ENCODE data around the gene MFRP. TPM values are rescaled to one million over a fixed set of nuclear protein-coding genes. Genes with fewer than 3 reads are reported as not detected.
A peak's percentile ranks its signal among the peaks of the same experiment; 100 is the strongest.
"Not testable (repeated sequence)": the region's sequence is repeated elsewhere in the genome, so short reads cannot be mapped to it uniquely, and the experiment has no call there.

MFRP gene
- not detected in 2 replicates for polyA plus RNA-seq (2011; rRNA removed)
- not detected in 2 replicates for polyA minus RNA-seq (2011; rRNA and poly(A)+ RNA removed)

GRCh38 chr11:119346605-119347004 is at the start of gene MFRP:
Gene MFRP, minus strand, starts transcription at chr11:119346705. Its CDS starts 192 bp downstream, at chr11:119346513.
- H3K9me3 ChIP-seq (ENCODE audit: control insufficient read depth, insufficient read depth, low read length): no peaks in the 10 kb centered on the region
- CTCF ChIA-PET: no interaction called here
- TF ChIP-seq CTCF (IDR thresholded peaks at IDR 0.05; ENCODE audit: low read depth, low read length): no peak
- H3K4me3 ChIP-seq (ENCODE audit: low read depth, low read length): no peak within 1 kb of the TSS
- POLR2A ChIA-PET: no interaction called here
- H3K27ac ChIP-seq (ENCODE audit: low read depth, low read length): no peak within 1 kb of the TSS
- DNase-seq (ENCODE audit: low read depth, low spot score): no peak
- H3K27me3 ChIP-seq (ENCODE audit: control insufficient read depth, insufficient read depth, low read length): peaks cover 52% of the 10 kb centered on the region

GRCh38 chr11:119391275-119391674 is 44.8 kb upstream of the MFRP start:
- no peak for DNase-seq (ENCODE audit: low read depth, low spot score)
- Histone ChIP-seq H3K27ac (ENCODE audit: low read depth, low read length) (no peak overlapping the region), H3K27me3 (ENCODE audit: control insufficient read depth, insufficient read depth, low read length) (peaks cover 4% of the 10 kb centered on the region), H3K4me3 (ENCODE audit: low read depth, low read length) (no peak overlapping the region), H3K9me3 (ENCODE audit: control insufficient read depth, insufficient read depth, low read length) (no peaks in the 10 kb centered on the region)
- ChIA-PET CTCF (interaction anchor here (1.4 to 1.9 kb wide), 2 partner anchors 10 to 35 kb away, joined by 3 to 6 read pairs; no protein-coding TSS in a partner anchor), POLR2A (no interaction called here)
- no peak for TF ChIP-seq CTCF (IDR thresholded peaks at IDR 0.05; ENCODE audit: low read depth, low read length)

GRCh38 chr11:119389611-119390254 is 43.2 kb upstream of the MFRP start:
- Histone ChIP-seq H3K4me3 (ENCODE audit: low read depth, low read length) (no peak overlapping the region), H3K27ac (ENCODE audit: low read depth, low read length) (no peak overlapping the region), H3K27me3 (ENCODE audit: control insufficient read depth, insufficient read depth, low read length) (peaks cover 7% of the 10 kb centered on the region), H3K9me3 (ENCODE audit: control insufficient read depth, insufficient read depth, low read length) (no peaks in the 10 kb centered on the region)
- POLR2A ChIA-PET: interaction anchor here (0.5 kb wide), 1 partner anchor 235 kb away, joined by 3 read pairs; no protein-coding TSS in a partner anchor
- TF ChIP-seq CTCF (IDR thresholded peaks at IDR 0.05; ENCODE audit: low read depth, low read length): peak; percentile 51
- DNase-seq (ENCODE audit: low read depth, low spot score): no peak
- CTCF ChIA-PET: interaction anchor here (1.0 kb wide), 1 partner anchor 13 kb away, joined by 3 read pairs; no protein-coding TSS in a partner anchor

GRCh38 chr11:119388103-119388502 is 41.6 kb upstream of the MFRP start:
- Histone ChIP-seq H3K4me3 (ENCODE audit: low read depth, low read length) (no peak overlapping the region), H3K27me3 (ENCODE audit: control insufficient read depth, insufficient read depth, low read length) (peaks cover 17% of the 10 kb centered on the region), H3K9me3 (ENCODE audit: control insufficient read depth, insufficient read depth, low read length) (no peaks in the 10 kb centered on the region), H3K27ac (ENCODE audit: low read depth, low read length) (no peak overlapping the region)
- DNase-seq (ENCODE audit: low read depth, low spot score): no peak
- ChIA-PET CTCF (interaction anchor here (1.0 kb wide), 1 partner anchor 32 kb away, joined by 3 read pairs; no protein-coding TSS in a partner anchor), POLR2A (no interaction called here)
- no peak for TF ChIP-seq CTCF (IDR thresholded peaks at IDR 0.05; ENCODE audit: low read depth, low read length)

- H3K4me3 ChIP-seq (ENCODE audit: low read depth, low read length): no peak overlapping the region
- no peak overlapping the region for H3K27ac ChIP-seq (ENCODE audit: low read depth, low read length)
- POLR2A ChIA-PET: no interaction called here
- TF ChIP-seq CTCF (IDR thresholded peaks at IDR 0.05; ENCODE audit: low read depth, low read length): no peak
- H3K9me3 ChIP-seq (ENCODE audit: control insufficient read depth, insufficient read depth, low read length): no peaks in the 10 kb centered on the region
- CTCF ChIA-PET: interaction anchor here (0.6 to 3.2 kb wide), 3 partner anchors 44 to 91 kb away, joined by 3 to 17 read pairs (median 6); no protein-coding TSS in a partner anchor
- DNase-seq (ENCODE audit: low read depth, low spot score): no peak
- H3K27me3 ChIP-seq (ENCODE audit: control insufficient read depth, insufficient read depth, low read length): peaks cover 20% of the 10 kb centered on the region
Observed at GRCh38 chr11:119384332-119384731, 37.8 kb upstream of the MFRP start.

GRCh38 chr11:119382513-119382912 is 36.0 kb upstream of the MFRP start:
- H3K27ac ChIP-seq (ENCODE audit: low read depth, low read length); POLR2A ChIA-PET; H3K9me3 ChIP-seq (ENCODE audit: control insufficient read depth, insufficient read depth, low read length); H3K4me3 ChIP-seq (ENCODE audit: low read depth, low read length); DNase-seq (ENCODE audit: low read depth, low spot score): not testable (repeated sequence)
- CTCF ChIA-PET: interaction anchor here (0.7 to 5.7 kb wide), 5 partner anchors 8 to 59 kb away, joined by 4 to 48 read pairs (median 6); partner anchors contain the start of gene C1QTNF5
- H3K27me3 ChIP-seq (ENCODE audit: control insufficient read depth, insufficient read depth, low read length): peaks cover 17% of the 10 kb centered on the region
